CD4-positive, alpha-beta T cell (primary cell): ENCODE data around the gene MTERF1. TPM values are rescaled to one million over a fixed set of nuclear protein-coding genes. Genes with fewer than 3 reads are reported as not detected.
"Not testable (repeated sequence)": the region's sequence is repeated elsewhere in the genome, so short reads cannot be mapped to it uniquely, and the experiment has no call there.

ENCODE experiments used
- ATAC-seq: fragments of 200-7000 bp; cut with Tn5 transposase; one replicate; pipeline ENCODE4 v1.10.0; 2022; ENCODE audit warnings: mild to moderate bottlenecking; ENCODE audit not compliant: poor library complexity
- CTCF ChIA-PET: fragments of 350-600 bp; sonication (Branson Sonifier 250); formaldehyde crosslinking; loops from one replicate; lab custom pipeline; 2021; ENCODE audit warnings: antibody characterized with exemption, inconsistent platforms; lab: Charles Lee
- POLR2A ChIA-PET: fragments of 350-600 bp; sonication (Branson Sonifier 250); formaldehyde crosslinking; loops from one replicate; lab custom pipeline; 2021; ENCODE audit warnings: antibody characterized with exemption, inconsistent platforms; lab: Charles Lee
- DNase-seq, 14 experiments: peaks; one replicate each; pipeline ENCODE4 v3.0.0-alpha.2; 2013 to 2020; ENCODE audit warnings: mixed read lengths in 2 of 14
- H3K27ac ChIP-seq, 2 donors: one replicate each; pipeline versions ENCODE4 v1.5.1 to v1.7.0; 2013; ENCODE audit warnings: low read length in 2 of 2, low read depth in 1 of 2, mild to moderate bottlenecking in 1 of 2
- H3K27me3 ChIP-seq, 2 experiments: 1 replicate in 1 of 2; 2 replicates in 1 of 2; pipeline versions ENCODE4 v1.6.1 to v1.7.0; 2013; ENCODE audit warnings: low read length in 2 of 2, control low read depth in 1 of 2, mild to moderate bottlenecking in 1 of 2, moderate library complexity in 1 of 2; ENCODE audit not compliant: insufficient read depth in 2 of 2, control insufficient read depth in 1 of 2
- H3K36me3 ChIP-seq: one replicate; pipeline ENCODE4 v1.6.1; 2013; ENCODE audit warnings: low read length, control low read depth; ENCODE audit not compliant: insufficient read depth
- H3K4me1 ChIP-seq: one replicate; pipeline ENCODE4 v1.6.1; 2013; ENCODE audit warnings: low read length, control low read depth; ENCODE audit not compliant: insufficient read depth
- H3K4me3 ChIP-seq: one replicate; pipeline ENCODE4 v1.5.1; 2013; ENCODE audit warnings: mild to moderate bottlenecking, low read length, moderate library complexity
- H3K9me3 ChIP-seq, 2 experiments: 1 replicate in 1 of 2; 2 replicates in 1 of 2; pipeline versions ENCODE4 v1.6.1 to v1.7.0; 2013; ENCODE audit warnings: low read length in 2 of 2, mild to moderate bottlenecking in 2 of 2, control low read depth in 1 of 2, moderate library complexity in 1 of 2; ENCODE audit not compliant: control insufficient read depth in 1 of 2, insufficient read depth in 1 of 2
- H3K27ac Mint-ChIP-seq: one replicate; pipeline ENCODE4 v1.8.0; 2020; ENCODE audit warnings: mixed read lengths
- H3K27me3 Mint-ChIP-seq: one replicate; pipeline ENCODE4 v1.8.0; 2021; ENCODE audit warnings: mixed read lengths
- H3K36me3 Mint-ChIP-seq: one replicate; pipeline ENCODE4 v1.8.0; 2021; ENCODE audit warnings: low read depth, mixed read lengths
- H3K4me1 Mint-ChIP-seq: one replicate; pipeline ENCODE4 v1.8.0; 2021; ENCODE audit warnings: low read depth, mixed read lengths
- H3K4me3 Mint-ChIP-seq: one replicate; pipeline ENCODE4 v1.8.0; 2020; ENCODE audit warnings: mild to moderate bottlenecking, mixed read lengths
- H3K9me3 Mint-ChIP-seq: one replicate; pipeline ENCODE4 v1.8.0; 2020; ENCODE audit warnings: mixed read lengths
- CTCF ChIP-seq: fragments of 200-600 bp; IDR thresholded peaks from one replicate; pipeline ENCODE4 v1.8.0; 2022; ENCODE audit warnings: antibody characterized with exemption, mild to moderate bottlenecking
- intact Hi-C, 2 experiments: fragments of 100-400 bp; cut with DNase I in 1 of 2; cut with micrococcal nuclease in 1 of 2; formaldehyde crosslinking; loops; one replicate each; pipeline versions ENCODE4 v1.15.1 to v1.9.0; 2023 to 2025; cut with DNase I, micrococcal nuclease
- total RNA-seq, 174 experiments: library from RNA in 2 of 174; stranded (reverse) in 2 of 174; gene quantifications; one replicate each; pipeline ENCODE4 v1.2.3 and lab custom pipeline; 2021 to 2026

Gene MTERF1
- total RNA-seq, 2 experiments from 2014 or later: 11.0 to 11.9 TPM

- intact Hi-C loops: no loop called here
Observed at GRCh38 chr7:91892821-91893340, 12.4 kb upstream of the MTERF1 start.

GRCh38 chr7:91892099-91892705 is 11.7 kb upstream of the MTERF1 start:
- H3K4me1 Mint-ChIP-seq: no peaks in the 10 kb centered on the region

More at GRCh38 chr7:91892821-91893340, 12.4 kb upstream of the MTERF1 start:
- H3K4me1 Mint-ChIP-seq: no peaks in the 10 kb centered on the region
- Histone ChIP-seq H3K36me3 (no peaks in the 10 kb centered on the region), H3K4me3 (no peak overlapping the region), H3K4me1 (no peaks in the 10 kb centered on the region), H3K9me3 (peaks cover 0 to 10% of the 10 kb centered on the region in 2 experiments), H3K27me3 (peaks cover 0 to 11% of the 10 kb centered on the region in 2 experiments), H3K27ac (no peak overlapping the region)
- H3K36me3 Mint-ChIP-seq: no peaks in the 10 kb centered on the region
- TF ChIP-seq CTCF: no peak
- ChIA-PET POLR2A (no interaction called here), CTCF (no interaction called here)
- H3K4me3 Mint-ChIP-seq: no peak overlapping the region
- no peak overlapping the region for H3K27ac Mint-ChIP-seq
- no peaks in the 10 kb centered on the region for H3K9me3 Mint-ChIP-seq
- H3K27me3 Mint-ChIP-seq: peaks cover 21% of the 10 kb centered on the region
- DNase-seq: no peak
- no peak for ATAC-seq

GRCh38 chr7:91888271-91889175 is 8.0 kb upstream of the MTERF1 start:
- peaks cover 0 to 22% of the 10 kb centered on the region in 2 experiments for H3K9me3 ChIP-seq
- CTCF ChIA-PET, H3K27me3 Mint-ChIP-seq, H3K27ac ChIP-seq, H3K4me3 ChIP-seq, H3K36me3 Mint-ChIP-seq, H3K4me1 Mint-ChIP-seq, H3K9me3 Mint-ChIP-seq, POLR2A ChIA-PET, DNase-seq, H3K27ac Mint-ChIP-seq, ATAC-seq, H3K4me1 ChIP-seq, H3K36me3 ChIP-seq, intact Hi-C loops, H3K4me3 Mint-ChIP-seq, H3K27me3 ChIP-seq: not testable (repeated sequence)

More at GRCh38 chr7:91892099-91892705, 11.7 kb upstream of the MTERF1 start:
- CTCF ChIA-PET: no interaction called here
- peaks cover 21% of the 10 kb centered on the region for H3K27me3 Mint-ChIP-seq
- POLR2A ChIA-PET: no interaction called here
- no peak overlapping the region for H3K27ac ChIP-seq
- peaks cover 0 to 11% of the 10 kb centered on the region in 2 experiments for H3K27me3 ChIP-seq
- no peak for ATAC-seq
- no peak for TF ChIP-seq CTCF
- no peak overlapping the region for H3K4me3 Mint-ChIP-seq
- no peak overlapping the region for H3K27ac Mint-ChIP-seq
- H3K4me3 ChIP-seq: no peak overlapping the region
- DNase-seq: no peak
- H3K36me3 ChIP-seq: no peaks in the 10 kb centered on the region
- no peaks in the 10 kb centered on the region for H3K4me1 ChIP-seq
- no peaks in the 10 kb centered on the region for H3K36me3 Mint-ChIP-seq
- no peaks in the 10 kb centered on the region for H3K9me3 Mint-ChIP-seq
- peaks cover 0 to 17% of the 10 kb centered on the region in 2 experiments for H3K9me3 ChIP-seq
- intact Hi-C loops: no loop called here

- H3K4me1 ChIP-seq, ATAC-seq, H3K9me3 Mint-ChIP-seq, H3K27me3 Mint-ChIP-seq, POLR2A ChIA-PET, CTCF ChIA-PET, intact Hi-C loops, H3K4me1 Mint-ChIP-seq, H3K4me3 ChIP-seq, H3K27ac ChIP-seq, H3K4me3 Mint-ChIP-seq, H3K36me3 ChIP-seq, H3K27me3 ChIP-seq, H3K36me3 Mint-ChIP-seq, H3K27ac Mint-ChIP-seq, DNase-seq: not testable (repeated sequence)
- H3K9me3 ChIP-seq: peaks cover 0 to 22% of the 10 kb centered on the region in 2 experiments
Observed at GRCh38 chr7:91887336-91888213, 7.1 kb upstream of the MTERF1 start.
